SK-N-SH (cell line): ENCODE data around the gene INTS1.

Source experiments
- CHD2 ChIP-seq: fragments of 150-350 bp; IDR thresholded peaks from 2 replicates; pipeline ENCODE4 v1.6.1; 2018; ENCODE audit warnings: low read length; ENCODE audit not compliant: partially characterized antibody
- CTCF ChIP-seq: fragments of 200-600 bp; sonication (generic); IDR thresholded peaks from 2 replicates; pipeline ENCODE4 v1.6.1; 2017; ENCODE audit warnings: antibody characterized with exemption, mild to moderate bottlenecking, moderate library complexity
- EP300 ChIP-seq, 2 experiments: IDR thresholded peaks; 2 replicates each; pipeline versions ENCODE4 v1.4.0 to v1.6.1; 2012; ENCODE audit warnings: borderline replicate concordance in 1 of 2, low read depth in 1 of 2, low read length in 1 of 2
- FOXM1 ChIP-seq: IDR thresholded peaks from 2 replicates; pipeline ENCODE4 v1.4.0; 2012; ENCODE audit warnings: low read depth, mild to moderate bottlenecking
- GABPA ChIP-seq: IDR thresholded peaks from 2 replicates; pipeline ENCODE4 v1.4.0; 2012; ENCODE audit warnings: low read depth, mild to moderate bottlenecking
- IRF3 ChIP-seq: fragments of 150-350 bp; IDR thresholded peaks from 2 replicates; pipeline ENCODE4 v1.6.1; 2016; ENCODE audit warnings: mild to moderate bottlenecking, low read depth, low read length
- JUND ChIP-seq: IDR thresholded peaks from 2 replicates; pipeline ENCODE4 v1.4.0; 2012
- MAX ChIP-seq: IDR thresholded peaks from 2 replicates; pipeline ENCODE4 v1.4.0; 2012; ENCODE audit warnings: low read depth
- PBX3 ChIP-seq: IDR thresholded peaks from 2 replicates; pipeline ENCODE4; 2012
- POLR2AphosphoS5 ChIP-seq: IDR thresholded peaks from 2 replicates; pipeline ENCODE4 v1.6.1; 2012; ENCODE audit warnings: low read depth, low read length
- REST ChIP-seq: IDR thresholded peaks from 2 replicates; pipeline ENCODE4 v1.6.1; 2012; ENCODE audit warnings: mild to moderate bottlenecking, low read depth, low read length, moderate library complexity
- RXRA ChIP-seq: IDR thresholded peaks from 2 replicates; pipeline ENCODE4 v1.4.0; 2012; ENCODE audit warnings: low read depth, mild to moderate bottlenecking, borderline replicate concordance
- TAF1 ChIP-seq: IDR thresholded peaks from 2 replicates; pipeline ENCODE4 v1.6.1; 2012; ENCODE audit warnings: low read depth, mild to moderate bottlenecking, low read length, moderate library complexity, borderline replicate concordance
- TF ChIP-seq, protein P1 (sequence below): IDR thresholded peaks from 2 replicates; pipeline ENCODE4 v1.4.0; 2012; ENCODE audit warnings: low read depth, borderline replicate concordance

GRCh38 chr7:1459920-1460820, 44.0 kb downstream of the INTS1 start:
- no peak for TF ChIP-seq JUND
- TF ChIP-seq CTCF, result no peak
- TF ChIP-seq GABPA, result no peak
- TF ChIP-seq POLR2AphosphoS5, result no peak
- no peak for TF ChIP-seq PBX3
- TF ChIP-seq REST, result no peak
- no peak for TF ChIP-seq FOXM1
- no peak for TF ChIP-seq TAF1
- TF ChIP-seq EP300 (IDR thresholded peaks at IDR 0.05; ENCODE audit: borderline replicate concordance in 1 of 2, low read depth in 1 of 2, low read length in 1 of 2), result no peak
- TF ChIP-seq CHD2, result no peak
- TF ChIP-seq, protein P1, sequence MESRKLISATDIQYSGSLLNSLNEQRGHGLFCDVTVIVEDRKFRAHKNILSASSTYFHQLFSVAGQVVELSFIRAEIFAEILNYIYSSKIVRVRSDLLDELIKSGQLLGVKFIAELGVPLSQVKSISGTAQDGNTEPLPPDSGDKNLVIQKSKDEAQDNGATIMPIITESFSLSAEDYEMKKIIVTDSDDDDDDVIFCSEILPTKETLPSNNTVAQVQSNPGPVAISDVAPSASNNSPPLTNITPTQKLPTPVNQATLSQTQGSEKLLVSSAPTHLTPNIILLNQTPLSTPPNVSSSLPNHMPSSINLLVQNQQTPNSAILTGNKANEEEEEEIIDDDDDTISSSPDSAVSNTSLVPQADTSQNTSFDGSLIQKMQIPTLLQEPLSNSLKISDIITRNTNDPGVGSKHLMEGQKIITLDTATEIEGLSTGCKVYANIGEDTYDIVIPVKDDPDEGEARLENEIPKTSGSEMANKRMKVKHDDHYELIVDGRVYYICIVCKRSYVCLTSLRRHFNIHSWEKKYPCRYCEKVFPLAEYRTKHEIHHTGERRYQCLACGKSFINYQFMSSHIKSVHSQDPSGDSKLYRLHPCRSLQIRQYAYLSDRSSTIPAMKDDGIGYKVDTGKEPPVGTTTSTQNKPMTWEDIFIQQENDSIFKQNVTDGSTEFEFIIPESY, result no peak
- no peak for TF ChIP-seq IRF3
- TF ChIP-seq RXRA, result no peak
- no peak for TF ChIP-seq MAX
